Prostate gland (tissue), 2 donors: ENCODE measurements around the gene SEMA4C. TPM values are rescaled to one million over a fixed set of nuclear protein-coding genes. Genes with fewer than 3 reads are reported as not detected.
A peak's percentile ranks its signal among the peaks of the same experiment; 100 is the strongest.

Experiments
- DNase-seq: peaks from one replicate; pipeline ENCODE4 v3.0.0-alpha.2; 2019; ENCODE audit warnings: low spot score
- H3K27ac ChIP-seq, 2 donors: fragments of 200-600 bp; sonication (generic); 2 replicates each; pipeline ENCODE4 v1.5.1; 2017 to 2019
- H3K27me3 ChIP-seq: fragments of 200-600 bp; sonication (generic); replicated peaks from 2 replicates; pipeline ENCODE4 v1.5.1; 2019; ENCODE audit not compliant: insufficient read depth
- H3K36me3 ChIP-seq, 2 donors: fragments of 200-600 bp; sonication (generic); 1 replicate in 1 of 2; 2 replicates in 1 of 2; pipeline versions ENCODE4 v1.5.1 to v1.8.1; 2017 to 2019
- H3K4me1 ChIP-seq: fragments of 200-600 bp; sonication (generic); replicated peaks from 2 replicates; pipeline ENCODE4 v1.5.1; 2019
- H3K4me3 ChIP-seq, 2 donors: fragments of 200-600 bp; sonication (generic); 2 replicates each; pipeline ENCODE4 v1.5.1; 2017 to 2019
- H3K9me3 ChIP-seq: fragments of 200-600 bp; sonication (generic); 2 replicates; pipeline ENCODE4 v1.5.1; 2017
- POLR2A ChIP-seq: fragments of 450-650 bp; IDR thresholded peaks from one replicate; pipeline ENCODE4 v1.6.1; 2016; ENCODE audit warnings: antibody characterized with exemption, mild to moderate bottlenecking
- POLR2AphosphoS5 ChIP-seq: sonication (generic); formaldehyde crosslinking; IDR thresholded peaks from one replicate; pipeline ENCODE4 v1.6.1; 2017; ENCODE audit warnings: antibody characterized with exemption
- WGBS: methylation state at CpG from one replicate; pipeline ENCODE4 v1.1.5; 2018; 5-methylcytosine and 5-hydroxymethylcytosine counted together
- intact Hi-C: fragments of 100-400 bp; cut with DNase I; formaldehyde crosslinking; loops from one replicate; pipeline ENCODE4 v1.14.2; 2022
- total RNA-seq, 2 donors: library from RNA; depleted of rRNA; stranded (reverse); fragments of >200 nt; gene quantifications; one replicate each; pipeline ENCODE4 v1.1.0, GENCODE V29; 2016
- TF ChIP-seq, protein P1 (sequence below), 4 experiments: fragments of 200-600 bp in 2 of 4; fragments of 450-650 bp in 2 of 4; sonication (generic) in 2 of 4; IDR thresholded peaks; 1 replicate in 3 of 4; 2 replicates in 1 of 4; pipeline ENCODE4 v1.5.1; 2016 to 2019; ENCODE audit warnings: antibody characterized with exemption in 4 of 4, mild to moderate bottlenecking in 2 of 4, moderate library complexity in 2 of 4

The SEMA4C gene
- total RNA-seq, 2 donors from 2014 or later = 35.8 to 45.9 TPM

GRCh38 chr2:96883306-96883705, 13.4 kb upstream of the SEMA4C start:
- TF ChIP-seq, protein P1, sequence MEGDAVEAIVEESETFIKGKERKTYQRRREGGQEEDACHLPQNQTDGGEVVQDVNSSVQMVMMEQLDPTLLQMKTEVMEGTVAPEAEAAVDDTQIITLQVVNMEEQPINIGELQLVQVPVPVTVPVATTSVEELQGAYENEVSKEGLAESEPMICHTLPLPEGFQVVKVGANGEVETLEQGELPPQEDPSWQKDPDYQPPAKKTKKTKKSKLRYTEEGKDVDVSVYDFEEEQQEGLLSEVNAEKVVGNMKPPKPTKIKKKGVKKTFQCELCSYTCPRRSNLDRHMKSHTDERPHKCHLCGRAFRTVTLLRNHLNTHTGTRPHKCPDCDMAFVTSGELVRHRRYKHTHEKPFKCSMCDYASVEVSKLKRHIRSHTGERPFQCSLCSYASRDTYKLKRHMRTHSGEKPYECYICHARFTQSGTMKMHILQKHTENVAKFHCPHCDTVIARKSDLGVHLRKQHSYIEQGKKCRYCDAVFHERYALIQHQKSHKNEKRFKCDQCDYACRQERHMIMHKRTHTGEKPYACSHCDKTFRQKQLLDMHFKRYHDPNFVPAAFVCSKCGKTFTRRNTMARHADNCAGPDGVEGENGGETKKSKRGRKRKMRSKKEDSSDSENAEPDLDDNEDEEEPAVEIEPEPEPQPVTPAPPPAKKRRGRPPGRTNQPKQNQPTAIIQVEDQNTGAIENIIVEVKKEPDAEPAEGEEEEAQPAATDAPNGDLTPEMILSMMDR (IDR thresholded peaks at IDR 0.05) = no peak
- intact Hi-C loops = no loop called here
- 78% methylated on average over 9 of the region's 9 CpGs for WGBS
- peak overlapping the region; percentile 60 to 69 for H3K27ac ChIP-seq
- no peaks in the 10 kb centered on the region for H3K9me3 ChIP-seq
- H3K4me3 ChIP-seq = no peak overlapping the region
- H3K4me1 ChIP-seq = peaks cover 13% of the 10 kb centered on the region
- no peaks in the 10 kb centered on the region for H3K27me3 ChIP-seq
- no peaks in the 10 kb centered on the region for H3K36me3 ChIP-seq
- no peak for DNase-seq

DNA sequence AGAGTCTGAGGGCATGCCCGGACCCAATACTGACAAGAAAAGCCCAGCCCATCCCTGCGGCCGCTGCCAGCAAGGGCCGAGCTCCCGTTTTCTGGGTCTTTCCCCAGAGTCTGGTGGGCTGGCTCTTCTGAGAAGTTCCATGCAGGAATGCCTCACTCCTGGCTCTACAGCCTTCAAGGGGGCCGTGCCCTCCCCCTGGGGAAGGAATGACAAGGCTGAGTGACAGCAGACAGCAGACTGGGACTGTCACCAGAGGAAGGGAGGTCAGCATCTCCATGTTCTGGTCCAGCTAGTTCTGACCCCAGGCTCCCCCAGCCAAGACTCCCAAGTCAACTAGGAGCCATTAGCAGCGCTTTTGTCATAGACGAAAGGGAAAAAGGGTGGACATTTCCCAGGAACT, 13.0 kb upstream of the SEMA4C start:
- no peak for DNase-seq
- H3K4me1 ChIP-seq = peaks cover 9% of the 10 kb centered on the region
- no peaks in the 10 kb centered on the region for H3K9me3 ChIP-seq
- WGBS = 49% methylated on average over 5 of the region's 8 CpGs
- peak overlapping the region; percentile 60 to 69 for H3K27ac ChIP-seq
- no peaks in the 10 kb centered on the region for H3K27me3 ChIP-seq
- TF ChIP-seq, protein P1 (IDR thresholded peaks at IDR 0.05) = no peak
- TF ChIP-seq POLR2AphosphoS5 (no peak), POLR2A (no peak)
- no peak overlapping the region for H3K4me3 ChIP-seq
- H3K36me3 ChIP-seq = no peaks in the 10 kb centered on the region
- intact Hi-C loops = no loop called here

- intact Hi-C loops = no loop called here
- Histone ChIP-seq H3K9me3 (no peaks in the 10 kb centered on the region), H3K4me1 (peaks cover 2% of the 10 kb centered on the region), H3K27me3 (no peaks in the 10 kb centered on the region), H3K4me3 (no peak overlapping the region), H3K36me3 (no peaks in the 10 kb centered on the region), H3K27ac (peak overlapping the region; percentile 60 to 69)
- DNase-seq = peak; percentile 53
- 52% methylated on average over 12 of the region's 12 CpGs for WGBS
- TF ChIP-seq, protein P1 (IDR thresholded peaks at IDR 0.05) = no peak
- TF ChIP-seq POLR2A (peak; percentile 21), POLR2AphosphoS5 (peak; percentile 35)
These were observed 12.3 kb upstream of the SEMA4C start for GRCh38 chr2:96882230-96882629.

DNA sequence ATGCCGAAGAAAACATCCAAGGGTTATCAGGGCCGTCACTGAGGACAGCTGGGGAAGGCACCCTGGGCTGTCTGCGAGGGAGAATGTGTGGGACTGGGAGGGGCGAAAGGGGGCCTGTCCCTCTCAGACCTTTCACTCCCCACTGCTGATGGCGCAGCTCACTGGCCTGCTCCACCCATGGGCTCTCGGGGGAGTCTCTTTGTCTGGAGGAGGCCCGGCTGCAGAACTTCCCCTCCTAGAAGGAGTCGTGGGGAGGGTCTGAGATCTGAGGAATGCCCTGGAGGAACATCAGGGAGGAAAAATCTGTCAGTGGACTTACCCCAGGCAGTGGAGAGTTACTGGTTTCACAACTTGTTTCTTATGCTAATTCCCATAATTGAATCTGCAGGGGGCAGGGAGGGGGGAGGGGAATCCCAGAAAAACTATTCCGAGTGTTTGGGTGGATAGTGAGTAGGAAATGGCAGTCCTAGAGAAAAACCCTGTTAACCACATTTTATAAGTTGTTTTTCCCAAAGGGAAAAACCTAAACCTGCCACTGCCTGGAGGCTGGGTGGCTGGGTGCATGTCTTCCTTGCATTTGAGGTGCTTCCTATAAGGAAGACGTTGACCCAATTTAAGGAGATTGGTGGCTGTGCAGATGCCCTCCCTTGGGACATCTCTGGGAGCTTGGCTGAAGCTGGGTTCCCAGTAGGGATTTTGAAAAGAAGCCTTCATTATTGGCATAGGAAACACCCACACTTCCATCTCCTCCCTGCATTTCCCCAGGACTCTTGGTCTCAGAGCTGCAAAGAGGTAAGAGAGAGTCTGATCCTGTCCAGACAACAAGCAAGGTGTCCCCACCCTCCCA, 11.7 kb upstream of the SEMA4C start:
- Histone ChIP-seq H3K27ac (peak overlapping the region; percentile 60 to 69), H3K4me3 (no peak overlapping the region), H3K4me1 (no peaks in the 10 kb centered on the region), H3K9me3 (no peaks in the 10 kb centered on the region), H3K27me3 (no peaks in the 10 kb centered on the region), H3K36me3 (no peaks in the 10 kb centered on the region)
- 78% methylated on average over 10 of the region's 10 CpGs for WGBS
- TF ChIP-seq, protein P1 (IDR thresholded peaks at IDR 0.05) = no peak
- TF ChIP-seq POLR2A (no peak), POLR2AphosphoS5 (no peak)
- intact Hi-C loops = no loop called here
- DNase-seq = no peak

- intact Hi-C loops = no loop called here
- Histone ChIP-seq H3K4me3 (no peak overlapping the region), H3K9me3 (no peaks in the 10 kb centered on the region), H3K27me3 (no peaks in the 10 kb centered on the region), H3K27ac (no peak overlapping the region), H3K36me3 (no peaks in the 10 kb centered on the region), H3K4me1 (no peaks in the 10 kb centered on the region)
- 95% methylated on average over 6 of the region's 6 CpGs for WGBS
- TF ChIP-seq, protein P1 (IDR thresholded peaks at IDR 0.05) = no peak
- no peak for TF ChIP-seq POLR2AphosphoS5
- TF ChIP-seq POLR2A = no peak
- DNase-seq = no peak
These were observed 11.0 kb upstream of the SEMA4C start for GRCh38 chr2:96880891-96881273.
